HCT116 (cell line): Measurements from ENCODE around the gene POU5F1. TPM values are rescaled to one million over a fixed set of nuclear protein-coding genes. Genes with fewer than 3 reads are reported as not detected.

ENCODE experiments used
- ATAC-seq: fragments of 200-7000 bp; cut with Tn5 transposase; 2 replicates; pipeline ENCODE4 v1.9.1; 2020; ENCODE audit warnings: mild to moderate bottlenecking, moderate library complexity
- BruUV-seq: library from RNA; stranded (reverse); fragments of 400-500 nt; replicated peaks from 2 replicates; lab custom pipeline; 2021; lab: Mats Ljungman, UMichigan
- CTCF ChIA-PET: fragments of 300-600 bp; sonication (Branson Sonifier 250); formaldehyde crosslinking; loops from one replicate; lab custom pipeline; 2021; ENCODE audit warnings: antibody characterized with exemption; lab: Charles Lee
- POLR2A ChIA-PET: fragments of 300-600, 350-600 bp; sonication (Branson Sonifier 250); formaldehyde crosslinking; loops from one replicate; lab custom pipeline; 2021; ENCODE audit warnings: antibody characterized with exemption; lab: Charles Lee
- RAD21 ChIA-PET, 2 experiments: fragments of 300-600 bp; sonication (Branson Sonifier 250); formaldehyde crosslinking; loops; one replicate each; lab custom pipeline; 2023; ENCODE audit warnings: low total read pairs in 2 of 2; ENCODE audit not compliant: uncharacterized antibody in 2 of 2, unreplicated experiment in 2 of 2, low non-redundant PET in 1 of 2; lab: Charles Lee
- DNase-seq: peaks from one replicate; pipeline ENCODE4 v3.0.0-alpha.2; 2010; ENCODE audit warnings: low read depth, low spot score
- H2AFZ ChIP-seq: fragments of 200-600 bp; shearing (Covaris generic), sonication (generic); 2 replicates; pipeline ENCODE4 v1.6.1; 2017; ENCODE audit warnings: low read depth, mixed run types, mixed read lengths, antibody characterized with exemption, low read length; ENCODE audit not compliant: poor library complexity, severe bottlenecking
- H3K27ac ChIP-seq: 2 replicates; pipeline ENCODE4 v1.5.1; 2012; ENCODE audit warnings: low read depth, low read length
- H3K27me3 ChIP-seq: fragments of 200-600 bp; sonication (generic); 2 replicates; pipeline ENCODE4 v1.6.1; 2016; ENCODE audit warnings: mixed run types, low read length, mixed read lengths; ENCODE audit not compliant: insufficient read depth
- H3K36me3 ChIP-seq, 2 experiments: fragments of 200-500 bp in 1 of 2; fragments of 200-600 bp in 1 of 2; sonication (Bioruptor generic) in 1 of 2; sonication (generic) in 1 of 2; 2 replicates each; pipeline versions ENCODE4 v1.5.1 to v1.6.1; 2014 to 2016; ENCODE audit warnings: low read length in 2 of 2, inconsistent platforms in 1 of 2, mixed read lengths in 1 of 2, mixed run types in 1 of 2; ENCODE audit not compliant: insufficient read depth in 2 of 2, control insufficient read depth in 1 of 2
- H3K4me1 ChIP-seq, 2 experiments: fragments of 200-600 bp in 1 of 2; sonication (generic) in 1 of 2; 2 replicates each; pipeline versions ENCODE4 v1.5.1 to v1.6.1; 2012 to 2017; ENCODE audit warnings: low read length in 2 of 2, inconsistent platforms in 1 of 2, mild to moderate bottlenecking in 1 of 2, mixed read lengths in 1 of 2, mixed run types in 1 of 2, moderate library complexity in 1 of 2; ENCODE audit not compliant: insufficient read depth in 2 of 2, control insufficient read depth in 1 of 2
- H3K4me2 ChIP-seq: fragments of 200-600 bp; sonication (generic); 2 replicates; pipeline ENCODE4 v1.6.1; 2017; ENCODE audit warnings: mixed run types, low read length, mixed read lengths
- H3K4me3 ChIP-seq, 2 experiments: fragments of 200-600 bp in 1 of 2; sonication (generic) in 1 of 2; replicated peaks in 1 of 2; 2 replicates each; pipeline ENCODE4 v1.5.1; 2011 to 2016; ENCODE audit warnings: low read length in 2 of 2, control low read depth in 1 of 2, low read depth in 1 of 2, mild to moderate bottlenecking in 1 of 2, mixed read lengths in 1 of 2, mixed run types in 1 of 2
- H3K79me2 ChIP-seq: fragments of 200-600 bp; sonication (generic); 2 replicates; pipeline ENCODE4 v1.6.1; 2017; ENCODE audit warnings: mild to moderate bottlenecking, mixed run types, low read length, moderate library complexity, mixed read lengths; ENCODE audit not compliant: insufficient read depth
- H3K9ac ChIP-seq: fragments of 200-600 bp; sonication (generic); 2 replicates; pipeline ENCODE4 v1.6.1; 2016; ENCODE audit warnings: low read length, mixed read lengths
- H3K9me2 ChIP-seq: fragments of 200-600 bp; sonication (generic), shearing (Covaris generic); 2 replicates; pipeline ENCODE4 v1.6.1; 2017; ENCODE audit warnings: mixed run types, mild to moderate bottlenecking, moderate library complexity; ENCODE audit not compliant: insufficient read depth
- H3K9me3 ChIP-seq, 2 experiments: fragments of 200-500 bp in 1 of 2; fragments of 200-600 bp in 1 of 2; sonication (Bioruptor generic) in 1 of 2; sonication (generic) in 1 of 2; 2 replicates each; pipeline ENCODE4 v1.6.1; 2014 to 2017; ENCODE audit warnings: low read length in 2 of 2, mixed read lengths in 2 of 2, inconsistent platforms in 1 of 2, low read depth in 1 of 2, mild to moderate bottlenecking in 1 of 2, mixed run types in 1 of 2, moderate library complexity in 1 of 2; ENCODE audit not compliant: control insufficient read depth in 1 of 2, insufficient read depth in 1 of 2
- H4K20me1 ChIP-seq: fragments of 200-600 bp; sonication (generic), shearing (Covaris generic); 2 replicates; pipeline ENCODE4 v1.6.1; 2017; ENCODE audit warnings: mixed run types, mild to moderate bottlenecking, moderate library complexity; ENCODE audit not compliant: insufficient read depth
- EGR1 ChIP-seq: IDR thresholded peaks from 2 replicates; pipeline ENCODE4 v1.6.1; 2012; ENCODE audit warnings: low read depth
- ELF1 ChIP-seq: IDR thresholded peaks from 2 replicates; pipeline ENCODE4 v1.6.1; 2012; ENCODE audit warnings: low read depth, borderline replicate concordance
- FOSL1 ChIP-seq: IDR thresholded peaks from 2 replicates; pipeline ENCODE4 v1.6.1; 2012; ENCODE audit warnings: low read depth
- JUND ChIP-seq: IDR thresholded peaks from 2 replicates; pipeline ENCODE4 v1.6.1; 2012
- POLR2AphosphoS5 ChIP-seq: IDR thresholded peaks from 2 replicates; pipeline ENCODE4 v1.6.1; 2011; ENCODE audit warnings: mild to moderate bottlenecking, low read depth, low read length, moderate library complexity
- RAD21 ChIP-seq: IDR thresholded peaks from 2 replicates; pipeline ENCODE4 v1.6.1; 2012; ENCODE audit warnings: low read depth, mild to moderate bottlenecking
- SIN3A ChIP-seq: IDR thresholded peaks from 2 replicates; pipeline ENCODE4 v1.6.1; 2012; ENCODE audit warnings: low read depth
- SP1 ChIP-seq: IDR thresholded peaks from 2 replicates; pipeline ENCODE4 v1.6.1; 2012; ENCODE audit warnings: low read depth
- ZFX ChIP-seq: fragments of 450-650 bp; IDR thresholded peaks from 2 replicates; pipeline ENCODE4 v1.6.1; 2017
- intact Hi-C: fragments of 100-400 bp; cut with micrococcal nuclease; formaldehyde crosslinking; loops from 2 replicates; pipeline ENCODE4 v1.10.0; 2022
- total RNA-seq: library from RNA; stranded (reverse); gene quantifications from one replicate; pipeline ENCODE4 v1.2.1, GENCODE V29; 2021; ENCODE audit not compliant: unreplicated experiment
- TF ChIP-seq, protein P1 (sequence below): IDR thresholded peaks from 2 replicates; pipeline ENCODE4 v1.6.1; 2012
- TF ChIP-seq, protein P2 (sequence below): IDR thresholded peaks from 2 replicates; pipeline ENCODE4 v1.6.1; 2011; ENCODE audit warnings: mild to moderate bottlenecking, low read length, moderate library complexity; ENCODE audit not compliant: insufficient replicate concordance; ENCODE audit errors: extremely low read depth
- TF ChIP-seq, protein P3 (sequence below): IDR thresholded peaks from 2 replicates; pipeline ENCODE4 v1.6.1; 2012; ENCODE audit warnings: low read depth

POU5F1 gene
- total RNA-seq, 1 experiment from 2014 or later, result 1.9 TPM

DNA sequence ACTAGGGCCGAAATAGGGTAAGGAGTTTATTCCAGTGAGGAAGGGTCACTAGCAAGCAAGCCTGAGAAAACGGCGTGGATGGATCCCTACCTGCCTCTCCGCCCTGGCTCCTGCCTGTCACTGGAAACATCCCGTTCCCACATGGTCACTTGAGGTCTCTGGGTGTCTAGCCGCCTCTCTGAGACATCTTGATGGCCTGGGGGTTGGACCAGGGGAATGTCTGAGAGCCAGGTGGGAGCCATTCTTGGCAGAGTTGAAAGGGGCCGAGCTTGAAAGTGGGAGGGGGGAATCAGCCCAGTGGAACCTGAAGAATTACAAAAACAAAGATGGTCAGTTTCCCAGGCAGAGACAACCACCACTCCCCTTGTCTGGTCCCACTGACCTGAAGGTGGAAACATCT, 13.8 kb downstream of the POU5F1 start:
- H3K4me2 ChIP-seq, result peak overlapping the region; percentile 95
- no peak overlapping the region for H3K4me3 ChIP-seq
- no peak overlapping the region for H3K27ac ChIP-seq
- H3K79me2 ChIP-seq, result peaks cover 9% of the 10 kb centered on the region
- POLR2A ChIA-PET, result no interaction called here
- H3K27me3 ChIP-seq, result no peaks in the 10 kb centered on the region
- ATAC-seq, result no peak
- TF ChIP-seq, protein P1, sequence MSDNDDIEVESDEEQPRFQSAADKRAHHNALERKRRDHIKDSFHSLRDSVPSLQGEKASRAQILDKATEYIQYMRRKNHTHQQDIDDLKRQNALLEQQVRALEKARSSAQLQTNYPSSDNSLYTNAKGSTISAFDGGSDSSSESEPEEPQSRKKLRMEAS, result no peak
- TF ChIP-seq, protein P2, sequence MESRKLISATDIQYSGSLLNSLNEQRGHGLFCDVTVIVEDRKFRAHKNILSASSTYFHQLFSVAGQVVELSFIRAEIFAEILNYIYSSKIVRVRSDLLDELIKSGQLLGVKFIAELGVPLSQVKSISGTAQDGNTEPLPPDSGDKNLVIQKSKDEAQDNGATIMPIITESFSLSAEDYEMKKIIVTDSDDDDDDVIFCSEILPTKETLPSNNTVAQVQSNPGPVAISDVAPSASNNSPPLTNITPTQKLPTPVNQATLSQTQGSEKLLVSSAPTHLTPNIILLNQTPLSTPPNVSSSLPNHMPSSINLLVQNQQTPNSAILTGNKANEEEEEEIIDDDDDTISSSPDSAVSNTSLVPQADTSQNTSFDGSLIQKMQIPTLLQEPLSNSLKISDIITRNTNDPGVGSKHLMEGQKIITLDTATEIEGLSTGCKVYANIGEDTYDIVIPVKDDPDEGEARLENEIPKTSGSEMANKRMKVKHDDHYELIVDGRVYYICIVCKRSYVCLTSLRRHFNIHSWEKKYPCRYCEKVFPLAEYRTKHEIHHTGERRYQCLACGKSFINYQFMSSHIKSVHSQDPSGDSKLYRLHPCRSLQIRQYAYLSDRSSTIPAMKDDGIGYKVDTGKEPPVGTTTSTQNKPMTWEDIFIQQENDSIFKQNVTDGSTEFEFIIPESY, result no peak
- TF ChIP-seq ELF1 (no peak), SIN3A (no peak), RAD21 (no peak), JUND (no peak), SP1 (no peak), EGR1 (no peak), ZFX (no peak), FOSL1 (no peak), POLR2AphosphoS5 (no peak)
- TF ChIP-seq, protein P3, sequence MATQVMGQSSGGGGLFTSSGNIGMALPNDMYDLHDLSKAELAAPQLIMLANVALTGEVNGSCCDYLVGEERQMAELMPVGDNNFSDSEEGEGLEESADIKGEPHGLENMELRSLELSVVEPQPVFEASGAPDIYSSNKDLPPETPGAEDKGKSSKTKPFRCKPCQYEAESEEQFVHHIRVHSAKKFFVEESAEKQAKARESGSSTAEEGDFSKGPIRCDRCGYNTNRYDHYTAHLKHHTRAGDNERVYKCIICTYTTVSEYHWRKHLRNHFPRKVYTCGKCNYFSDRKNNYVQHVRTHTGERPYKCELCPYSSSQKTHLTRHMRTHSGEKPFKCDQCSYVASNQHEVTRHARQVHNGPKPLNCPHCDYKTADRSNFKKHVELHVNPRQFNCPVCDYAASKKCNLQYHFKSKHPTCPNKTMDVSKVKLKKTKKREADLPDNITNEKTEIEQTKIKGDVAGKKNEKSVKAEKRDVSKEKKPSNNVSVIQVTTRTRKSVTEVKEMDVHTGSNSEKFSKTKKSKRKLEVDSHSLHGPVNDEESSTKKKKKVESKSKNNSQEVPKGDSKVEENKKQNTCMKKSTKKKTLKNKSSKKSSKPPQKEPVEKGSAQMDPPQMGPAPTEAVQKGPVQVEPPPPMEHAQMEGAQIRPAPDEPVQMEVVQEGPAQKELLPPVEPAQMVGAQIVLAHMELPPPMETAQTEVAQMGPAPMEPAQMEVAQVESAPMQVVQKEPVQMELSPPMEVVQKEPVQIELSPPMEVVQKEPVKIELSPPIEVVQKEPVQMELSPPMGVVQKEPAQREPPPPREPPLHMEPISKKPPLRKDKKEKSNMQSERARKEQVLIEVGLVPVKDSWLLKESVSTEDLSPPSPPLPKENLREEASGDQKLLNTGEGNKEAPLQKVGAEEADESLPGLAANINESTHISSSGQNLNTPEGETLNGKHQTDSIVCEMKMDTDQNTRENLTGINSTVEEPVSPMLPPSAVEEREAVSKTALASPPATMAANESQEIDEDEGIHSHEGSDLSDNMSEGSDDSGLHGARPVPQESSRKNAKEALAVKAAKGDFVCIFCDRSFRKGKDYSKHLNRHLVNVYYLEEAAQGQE, result no peak
- no peak overlapping the region for H2AFZ ChIP-seq
- peaks cover 3 to 8% of the 10 kb centered on the region in 2 experiments; a peak in 3 of 4 replicates for H3K36me3 ChIP-seq
- intact Hi-C loops, result no loop called here
- CTCF ChIA-PET, result no interaction called here
- H3K9ac ChIP-seq, result no peak overlapping the region
- no peaks in the 10 kb centered on the region for H3K9me3 ChIP-seq
- RAD21 ChIA-PET, result no interaction called here
- peaks cover 12 to 18% of the 10 kb centered on the region in 2 experiments for H3K4me1 ChIP-seq
- DNase-seq, result no peak
- H3K9me2 ChIP-seq, result no peaks in the 10 kb centered on the region
- H4K20me1 ChIP-seq, result no peaks in the 10 kb centered on the region
- BruUV-seq, result no TSS peak
